HepG2 (cell line): ENCODE measurements around the gene VEZF1. TPM values are rescaled to one million over a fixed set of nuclear protein-coding genes. Genes with fewer than 3 reads are reported as not detected.

Source experiments
- ARNT2 ChIP-seq: sonication (generic); formaldehyde crosslinking; IDR thresholded peaks from 2 replicates; pipeline ENCODE4 v1.8.0; 2022; ENCODE audit warnings: mild to moderate bottlenecking, low read depth, missing genetic modification reagents, moderate library complexity
- BCL6 ChIP-seq: IDR thresholded peaks from 2 replicates; pipeline ENCODE4 v1.6.1; 2016; ENCODE audit warnings: missing genetic modification reagents, missing compliant biosample characterization
- BRCA1 ChIP-seq: sonication (generic); formaldehyde crosslinking; IDR thresholded peaks from 2 replicates; pipeline ENCODE4 v1.4.0; 2020; ENCODE audit warnings: missing genetic modification reagents
- EP300 ChIP-seq, 3 experiments: sonication (generic) in 1 of 3; formaldehyde crosslinking in 1 of 3; IDR thresholded peaks; 2 replicates each; pipeline versions ENCODE4 v1.5.1 to v1.6.1; 2011 to 2020; ENCODE audit warnings: low read depth in 2 of 3, low read length in 2 of 3, borderline replicate concordance in 1 of 3, improper control_type of control experiment in 1 of 3, mild to moderate bottlenecking in 1 of 3, missing genetic modification reagents in 1 of 3, moderate library complexity in 1 of 3
- FOXA3 ChIP-seq: IDR thresholded peaks from 2 replicates; pipeline ENCODE4 v1.6.1; 2016; ENCODE audit warnings: missing genetic modification reagents, missing compliant biosample characterization
- FOXK1 ChIP-seq: sonication (generic); formaldehyde crosslinking; IDR thresholded peaks from 2 replicates; pipeline ENCODE4 v1.4.0; 2020; ENCODE audit warnings: low read depth, missing genetic modification reagents, borderline replicate concordance
- GATAD2A ChIP-seq: IDR thresholded peaks from 2 replicates; pipeline ENCODE4 v1.6.1; 2016
- HMG20A ChIP-seq: IDR thresholded peaks from 2 replicates; pipeline ENCODE4 v1.6.1; 2016; ENCODE audit warnings: borderline replicate concordance
- HNF4G ChIP-seq, 2 experiments: sonication (generic) in 1 of 2; formaldehyde crosslinking in 1 of 2; IDR thresholded peaks; 2 replicates each; pipeline versions ENCODE4 v1.4.0 to v1.6.1; 2011 to 2020; ENCODE audit warnings: borderline replicate concordance in 2 of 2, low read depth in 2 of 2, mild to moderate bottlenecking in 2 of 2, low read length in 1 of 2, missing genetic modification reagents in 1 of 2, moderate library complexity in 1 of 2
- KLF16 ChIP-seq, 2 experiments: sonication (generic) in 1 of 2; formaldehyde crosslinking in 1 of 2; IDR thresholded peaks; 2 replicates each; pipeline versions ENCODE4 v1.6.1 to v1.8.0; 2016 to 2023; ENCODE audit warnings: missing genetic modification reagents in 2 of 2, missing compliant biosample characterization in 1 of 2
- MED1 ChIP-seq: sonication (generic); formaldehyde crosslinking; IDR thresholded peaks from 2 replicates; pipeline ENCODE4 v1.4.0; 2020; ENCODE audit warnings: missing genetic modification reagents
- MIER3 ChIP-seq: IDR thresholded peaks from 2 replicates; pipeline ENCODE4 v1.6.1; 2016; ENCODE audit warnings: missing compliant biosample characterization, borderline replicate concordance
- NONO ChIP-seq, 2 experiments: fragments of 450-650 bp in 1 of 2; sonication (generic) in 1 of 2; formaldehyde crosslinking in 1 of 2; IDR thresholded peaks in 1 of 2; conservative IDR thresholded peaks in 1 of 2; 2 replicates each; pipeline versions ENCODE4 v1.6.1 to v1.8.0; 2017 to 2022; ENCODE audit warnings: mild to moderate bottlenecking in 1 of 2, missing genetic modification reagents in 1 of 2, moderate library complexity in 1 of 2
- PITX1 ChIP-seq: sonication (generic); formaldehyde crosslinking; IDR thresholded peaks from 2 replicates; pipeline ENCODE4 v1.5.1; 2020; ENCODE audit warnings: mild to moderate bottlenecking, missing genetic modification reagents
- RXRB ChIP-seq: IDR thresholded peaks from 2 replicates; pipeline ENCODE4 v1.6.1; 2016; ENCODE audit warnings: borderline replicate concordance, missing genetic modification reagents, missing compliant biosample characterization
- SAP130 ChIP-seq: IDR thresholded peaks from 2 replicates; pipeline ENCODE4 v1.6.1; 2016; ENCODE audit warnings: low read depth
- SKI ChIP-seq: fragments of 450-650 bp; IDR thresholded peaks from one replicate; pipeline ENCODE4 v1.6.1; 2018; ENCODE audit warnings: mild to moderate bottlenecking; ENCODE audit not compliant: partially characterized antibody
- SP4 ChIP-seq: sonication (generic); formaldehyde crosslinking; IDR thresholded peaks from 2 replicates; pipeline ENCODE4 v1.8.1; 2023; ENCODE audit warnings: mild to moderate bottlenecking, missing genetic modification reagents
- TARDBP ChIP-seq: sonication (generic); formaldehyde crosslinking; IDR thresholded peaks from 2 replicates; pipeline ENCODE4 v1.8.0; 2022; ENCODE audit warnings: mild to moderate bottlenecking, missing genetic modification reagents
- TBX2 ChIP-seq: sonication (generic); formaldehyde crosslinking; IDR thresholded peaks from 2 replicates; pipeline ENCODE4 v1.5.0; 2020; ENCODE audit warnings: missing genetic modification reagents, mild to moderate bottlenecking, borderline replicate concordance
- TCF7 ChIP-seq: sonication (generic); IDR thresholded peaks from 2 replicates; pipeline ENCODE4 v1.6.1; 2016; ENCODE audit warnings: antibody characterized with exemption, low read depth
- ZBTB7B ChIP-seq: sonication (generic); formaldehyde crosslinking; IDR thresholded peaks from 2 replicates; pipeline ENCODE4 v1.4.0; 2020; ENCODE audit warnings: missing genetic modification reagents
- ZNF3 ChIP-seq: IDR thresholded peaks from 2 replicates; pipeline ENCODE4 v1.7.0; 2017; ENCODE audit warnings: inconsistent platforms
- ZNF460 ChIP-seq: sonication (generic); formaldehyde crosslinking; IDR thresholded peaks from 2 replicates; pipeline ENCODE4 v1.5.1; 2020; ENCODE audit warnings: missing genetic modification reagents, mild to moderate bottlenecking, borderline replicate concordance
- ZNF550 ChIP-seq: sonication (generic); formaldehyde crosslinking; IDR thresholded peaks from 2 replicates; pipeline ENCODE4 v1.4.0; 2020; ENCODE audit warnings: mild to moderate bottlenecking, missing genetic modification reagents, borderline replicate concordance
- ZNF569 ChIP-seq: sonication (generic); formaldehyde crosslinking; IDR thresholded peaks from 2 replicates; pipeline ENCODE4 v1.5.0; 2020; ENCODE audit warnings: mild to moderate bottlenecking, missing genetic modification reagents, moderate library complexity, borderline replicate concordance
- ZNF598 ChIP-seq: sonication (generic); formaldehyde crosslinking; IDR thresholded peaks from 2 replicates; pipeline ENCODE4 v1.5.1; 2020; ENCODE audit warnings: mild to moderate bottlenecking, missing genetic modification reagents, borderline replicate concordance
- ZNF644 ChIP-seq: IDR thresholded peaks from 2 replicates; pipeline ENCODE4 v1.6.1; 2016; ENCODE audit warnings: low read depth
- ZSCAN29 ChIP-seq: sonication (generic); formaldehyde crosslinking; conservative IDR thresholded peaks from 2 replicates; pipeline ENCODE4 v1.4.0; 2020; ENCODE audit warnings: mild to moderate bottlenecking, missing genetic modification reagents
- ZZZ3 ChIP-seq: sonication (generic); formaldehyde crosslinking; IDR thresholded peaks from 2 replicates; pipeline ENCODE4 v1.4.0; 2020; ENCODE audit warnings: missing genetic modification reagents, mild to moderate bottlenecking, borderline replicate concordance
- polyA plus RNA-seq, 8 experiments: library from polyadenylated mRNA; depleted of rRNA in 3 of 8; stranded (reverse) in 7 of 8; unstranded in 1 of 8; fragments of >200 nt; fragmentation: Illumina TruSeq in 4 of 8; extraction: Trizol in 4 of 8; gene quantifications; 2 replicates each; pipeline versions ENCODE4 v1.2.1 to v1.2.3, GENCODE V29; 2011 to 2016; ENCODE audit warnings: low read depth in 4 of 8, missing spikeins in 1 of 8, mixed read lengths in 1 of 8; ENCODE audit not compliant: insufficient read depth in 1 of 8
- total RNA-seq, 5 experiments: library from RNA; depleted of rRNA; stranded (reverse); fragments of >200 nt; fragmentation: Illumina TruSeq; extraction: Trizol; gene quantifications; 2 replicates each; pipeline ENCODE4 v1.2.3, GENCODE V29; 2016; ENCODE audit warnings: low read depth in 1 of 5
- TF ChIP-seq, protein P1 (sequence below): sonication (generic); formaldehyde crosslinking; IDR thresholded peaks from 2 replicates; pipeline ENCODE4 v1.4.0; 2020; ENCODE audit warnings: mild to moderate bottlenecking, missing genetic modification reagents
- TF ChIP-seq, protein P2 (sequence below): sonication (generic); IDR thresholded peaks from 2 replicates; pipeline ENCODE4 v1.6.1; 2016; ENCODE audit warnings: low read depth, borderline replicate concordance

The VEZF1 gene
- total and polyA plus RNA-seq, 2 of the 13 experiments (the other 11 are each of a cell fraction or from before 2014, with no cell fraction given), result 45.9 to 49.7 TPM

DNA sequence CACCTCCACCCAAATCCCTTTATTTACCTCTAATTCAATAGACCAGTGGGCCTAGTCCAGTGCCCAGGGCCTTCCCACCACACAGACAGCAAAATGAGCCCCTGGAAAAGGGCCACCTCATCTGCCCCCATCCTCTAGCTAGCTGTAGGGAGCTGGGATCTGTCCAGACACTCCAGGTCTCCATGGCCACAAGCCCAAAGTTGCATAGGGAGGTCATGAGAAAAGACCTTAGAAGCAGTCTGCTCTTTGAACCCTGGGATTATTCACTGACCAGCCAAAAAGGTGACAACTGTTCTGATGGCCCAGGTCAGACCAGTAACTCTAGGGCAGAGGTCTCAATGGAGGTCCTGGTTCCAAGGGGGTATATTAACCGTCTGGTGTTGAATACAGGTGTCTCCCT is 34.8 kb downstream of the VEZF1 start (continued):
- TF ChIP-seq ZNF460 (CRISPR knock-in tag), result no peak
- peak; percentile 67 for TF ChIP-seq PITX1 (CRISPR knock-in tag)
- TF ChIP-seq, protein P1, sequence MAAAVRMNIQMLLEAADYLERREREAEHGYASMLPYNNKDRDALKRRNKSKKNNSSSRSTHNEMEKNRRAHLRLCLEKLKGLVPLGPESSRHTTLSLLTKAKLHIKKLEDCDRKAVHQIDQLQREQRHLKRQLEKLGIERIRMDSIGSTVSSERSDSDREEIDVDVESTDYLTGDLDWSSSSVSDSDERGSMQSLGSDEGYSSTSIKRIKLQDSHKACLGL, result no peak
- TF ChIP-seq ZSCAN29 (CRISPR knock-in tag), result peak; percentile 48; the same call in 1 of the 2 replicates
- peak; percentile 28; the same call in 1 of the 2 replicates for TF ChIP-seq FOXK1 (CRISPR knock-in tag)
- TF ChIP-seq SKI, result peak; percentile 68
- no peak for TF ChIP-seq ARNT2 (CRISPR knock-in tag)
- peak; percentile 65 for TF ChIP-seq BCL6
- peak; percentile 69; the same call in 1 of the 2 replicates for TF ChIP-seq ZNF569
- TF ChIP-seq MIER3 (CRISPR knock-in tag), result peak; percentile 46; the same call in 1 of the 2 replicates
- TF ChIP-seq FOXA3 (CRISPR knock-in tag), result peak; percentile 21; the same call in 1 of the 2 replicates
- no peak for TF ChIP-seq ZNF550 (CRISPR knock-in tag)
- peak; percentile 68 for TF ChIP-seq HNF4G (IDR thresholded peaks at IDR 0.05; ENCODE audit: borderline replicate concordance, low read depth, low read length)
- no peak for TF ChIP-seq HNF4G (CRISPR knock-in tag; IDR thresholded peaks at IDR 0.05; ENCODE audit: borderline replicate concordance, low read depth)
- TF ChIP-seq ZZZ3 (CRISPR knock-in tag), result peak; percentile 66; the same call in 1 of the 2 replicates
- peak; percentile 34; the same call in 1 of the 2 replicates for TF ChIP-seq HMG20A (CRISPR knock-in tag)
- TF ChIP-seq SP4 (CRISPR knock-in tag), result no peak
- peak; percentile 83 for TF ChIP-seq RXRB
- TF ChIP-seq ZBTB7B (CRISPR knock-in tag), result no peak
- TF ChIP-seq ZNF598 (CRISPR knock-in tag), result no peak
- 0 out of 4 replicates have a peak, but pooled peaks of 1 of the 2 experiments have one; percentile 17 for TF ChIP-seq KLF16 (CRISPR knock-in tag; IDR thresholded peaks at IDR 0.05)
- TF ChIP-seq GATAD2A, result 0 out of 2 replicates have a peak, but pooled peaks have one; percentile 17
- TF ChIP-seq MED1 (CRISPR knock-in tag), result 0 out of 2 replicates have a peak, but pooled peaks have one; percentile 26
- TF ChIP-seq EP300 (IDR thresholded peaks at IDR 0.05; ENCODE audit: low read depth in 2 of 2, low read length in 2 of 2), result no peak
- TF ChIP-seq EP300 (CRISPR knock-in tag; IDR thresholded peaks at IDR 0.05; ENCODE audit: borderline replicate concordance), result 0 out of 2 replicates have a peak, but pooled peaks have one; percentile 30
- no peak for TF ChIP-seq BRCA1
- TF ChIP-seq, protein P2, sequence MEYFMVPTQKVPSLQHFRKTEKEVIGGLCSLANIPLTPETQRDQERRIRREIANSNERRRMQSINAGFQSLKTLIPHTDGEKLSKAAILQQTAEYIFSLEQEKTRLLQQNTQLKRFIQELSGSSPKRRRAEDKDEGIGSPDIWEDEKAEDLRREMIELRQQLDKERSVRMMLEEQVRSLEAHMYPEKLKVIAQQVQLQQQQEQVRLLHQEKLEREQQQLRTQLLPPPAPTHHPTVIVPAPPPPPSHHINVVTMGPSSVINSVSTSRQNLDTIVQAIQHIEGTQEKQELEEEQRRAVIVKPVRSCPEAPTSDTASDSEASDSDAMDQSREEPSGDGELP, result no peak
- peak; percentile 65; the same call in 1 of the 2 replicates for TF ChIP-seq SAP130 (CRISPR knock-in tag)
- peak; percentile 73 for TF ChIP-seq TBX2 (CRISPR knock-in tag)
- 0 out of 2 replicates have a peak, but pooled peaks have one; percentile 6 for TF ChIP-seq TCF7
- TF ChIP-seq TARDBP (CRISPR knock-in tag), result 0 out of 2 replicates have a peak, but pooled peaks have one; percentile 21
- peak; percentile 60; the same call in 1 of the 2 replicates for TF ChIP-seq ZNF644 (CRISPR knock-in tag)
- no peak for TF ChIP-seq NONO (IDR thresholded peaks at IDR 0.05)
- no peak for TF ChIP-seq NONO (CRISPR knock-in tag; conservative IDR thresholded peaks at IDR 0.05)
- no peak for TF ChIP-seq ZNF3 (CRISPR knock-in tag)
